ENCODE measurements around the gene SMAD4. TPM values are rescaled to one million over a fixed set of nuclear protein-coding genes. Genes with fewer than 3 reads are reported as not detected.

The SMAD4 gene
- total and polyA plus RNA-seq, 4 donors, result 9.3 to 65.3 (median 29.1) TPM

DNA sequence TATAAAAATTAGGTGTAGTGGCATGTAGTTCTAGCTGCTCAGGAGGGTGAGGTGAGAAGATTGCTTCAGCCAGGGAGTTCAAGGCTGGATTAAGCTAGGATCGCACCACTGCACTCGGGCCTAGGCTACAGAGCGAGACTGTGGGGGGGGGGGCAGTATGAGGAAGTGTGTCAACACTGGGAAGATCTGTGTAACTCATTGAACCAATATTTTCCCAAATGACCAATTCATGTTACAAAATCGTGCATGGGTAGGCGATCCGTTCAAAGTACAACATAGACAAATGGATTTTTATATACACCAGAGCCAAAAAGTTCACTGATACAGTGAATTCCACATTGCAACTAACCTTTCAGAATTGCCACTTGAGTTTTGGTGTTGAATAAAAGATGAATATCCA is 8.1 kb downstream of the SMAD4 start:
- peaks cover 15 to 68% (median 57%) of the 10 kb centered on the region in 4 donors for H3K4me1 ChIP-seq (ENCODE audit: control insufficient read depth in 4 of 4, insufficient read depth in 4 of 4, low read length in 3 of 4)

More for the DNA sequence above, 8.1 kb downstream of the SMAD4 start:
- no peaks in the 10 kb centered on the region for H3K27me3 ChIP-seq (ENCODE audit: control insufficient read depth in 4 of 4, insufficient read depth in 4 of 4, low read length in 3 of 4)
- DNase-seq (ENCODE audit: low spot score), result peak; percentile 44
- WGBS, result 25% methylated on average over 6 of the region's 6 CpGs
- H3K4me3 ChIP-seq (ENCODE audit: low read depth in 1 of 3, low read length in 3 of 3), result peak overlapping the region in 1 of 3 donors; percentile 25
- peak; percentile 67 for TF ChIP-seq YY1 (IDR thresholded peaks at IDR 0.05)
- peak; percentile 83 to 89 for TF ChIP-seq RXRA (IDR thresholded peaks at IDR 0.05)
- peak; percentile 74 for TF ChIP-seq MAX (IDR thresholded peaks at IDR 0.05)
- peak; percentile 90 for TF ChIP-seq FOXA1 (IDR thresholded peaks at IDR 0.05)
- TF ChIP-seq ZBTB33 (IDR thresholded peaks at IDR 0.05), result peak; percentile 75
- TF ChIP-seq, protein P1, sequence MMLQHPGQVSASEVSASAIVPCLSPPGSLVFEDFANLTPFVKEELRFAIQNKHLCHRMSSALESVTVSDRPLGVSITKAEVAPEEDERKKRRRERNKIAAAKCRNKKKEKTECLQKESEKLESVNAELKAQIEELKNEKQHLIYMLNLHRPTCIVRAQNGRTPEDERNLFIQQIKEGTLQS (IDR thresholded peaks at IDR 0.05), result peak; percentile 67
- peak; percentile 90 for TF ChIP-seq SP1 (IDR thresholded peaks at IDR 0.05)
- no peak for TF ChIP-seq NR2F2 (IDR thresholded peaks at IDR 0.05)
- TF ChIP-seq FOXA2 (IDR thresholded peaks at IDR 0.05), result peak; percentile 83
- peak; percentile 34 to 45 for TF ChIP-seq RAD21 (IDR thresholded peaks at IDR 0.05)
- peak; percentile 40 for TF ChIP-seq TAF1 (conservative IDR thresholded peaks at IDR 0.05)
- TF ChIP-seq HNF4A (conservative IDR thresholded peaks at IDR 0.05), result peak; percentile 95
- peak in 1 of 2 donors; percentile 45 for TF ChIP-seq EGR1 (IDR thresholded peaks at IDR 0.05; ENCODE audit: low read depth in 2 of 2)
- peak; percentile 65 to 82 for TF ChIP-seq JUND (IDR thresholded peaks at IDR 0.05)
- TF ChIP-seq, protein P2, sequence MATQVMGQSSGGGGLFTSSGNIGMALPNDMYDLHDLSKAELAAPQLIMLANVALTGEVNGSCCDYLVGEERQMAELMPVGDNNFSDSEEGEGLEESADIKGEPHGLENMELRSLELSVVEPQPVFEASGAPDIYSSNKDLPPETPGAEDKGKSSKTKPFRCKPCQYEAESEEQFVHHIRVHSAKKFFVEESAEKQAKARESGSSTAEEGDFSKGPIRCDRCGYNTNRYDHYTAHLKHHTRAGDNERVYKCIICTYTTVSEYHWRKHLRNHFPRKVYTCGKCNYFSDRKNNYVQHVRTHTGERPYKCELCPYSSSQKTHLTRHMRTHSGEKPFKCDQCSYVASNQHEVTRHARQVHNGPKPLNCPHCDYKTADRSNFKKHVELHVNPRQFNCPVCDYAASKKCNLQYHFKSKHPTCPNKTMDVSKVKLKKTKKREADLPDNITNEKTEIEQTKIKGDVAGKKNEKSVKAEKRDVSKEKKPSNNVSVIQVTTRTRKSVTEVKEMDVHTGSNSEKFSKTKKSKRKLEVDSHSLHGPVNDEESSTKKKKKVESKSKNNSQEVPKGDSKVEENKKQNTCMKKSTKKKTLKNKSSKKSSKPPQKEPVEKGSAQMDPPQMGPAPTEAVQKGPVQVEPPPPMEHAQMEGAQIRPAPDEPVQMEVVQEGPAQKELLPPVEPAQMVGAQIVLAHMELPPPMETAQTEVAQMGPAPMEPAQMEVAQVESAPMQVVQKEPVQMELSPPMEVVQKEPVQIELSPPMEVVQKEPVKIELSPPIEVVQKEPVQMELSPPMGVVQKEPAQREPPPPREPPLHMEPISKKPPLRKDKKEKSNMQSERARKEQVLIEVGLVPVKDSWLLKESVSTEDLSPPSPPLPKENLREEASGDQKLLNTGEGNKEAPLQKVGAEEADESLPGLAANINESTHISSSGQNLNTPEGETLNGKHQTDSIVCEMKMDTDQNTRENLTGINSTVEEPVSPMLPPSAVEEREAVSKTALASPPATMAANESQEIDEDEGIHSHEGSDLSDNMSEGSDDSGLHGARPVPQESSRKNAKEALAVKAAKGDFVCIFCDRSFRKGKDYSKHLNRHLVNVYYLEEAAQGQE (IDR thresholded peaks at IDR 0.05), result peak; percentile 63
- no peak for TF ChIP-seq CTCF (IDR thresholded peaks at IDR 0.05; ENCODE audit: low read depth, low read length, missing input control)
- TF ChIP-seq HNF4G (IDR thresholded peaks at IDR 0.05), result peak; percentile 81
- TF ChIP-seq GABPA (IDR thresholded peaks at IDR 0.05 in 1 of 2, conservative IDR thresholded peaks at IDR 0.05 in 1 of 2), result peak in 1 of 2 donors; percentile 52
- H3K27ac ChIP-seq (ENCODE audit: low read depth in 1 of 2, low read length in 2 of 2), result peak overlapping the region; percentile 73 to 92
- H3K9ac ChIP-seq (ENCODE audit: low read depth in 1 of 2, low read length in 2 of 2), result peak overlapping the region; percentile 4 to 5
- no peaks in the 10 kb centered on the region for H3K9me3 ChIP-seq (ENCODE audit: control insufficient read depth in 4 of 4, low read length in 3 of 4)
- H3K36me3 ChIP-seq (ENCODE audit: control insufficient read depth in 4 of 4, insufficient read depth in 3 of 4, low read depth in 1 of 4, low read length in 3 of 4), result no peaks in the 10 kb centered on the region

Measured in liver (tissue), 9 donors.